GM12878 (cell line): ENCODE results near the gene THYN1. TPM values are rescaled to one million over a fixed set of nuclear protein-coding genes. Genes with fewer than 3 reads are reported as not detected.
"Not testable (repeated sequence)": the region's sequence is repeated elsewhere in the genome, so short reads cannot be mapped to it uniquely, and the experiment has no call there.

Experiments used
- ATAC-seq: fragments of 200-7000 bp; cut with Tn5 transposase; 3 replicates; pipeline ENCODE4 v1.9.1; 2020; ENCODE audit warnings: mild to moderate bottlenecking, moderate library complexity
- BruUV-seq: library from RNA; stranded (reverse); fragments of 400-500 nt; replicated peaks from 2 replicates; lab custom pipeline; 2021; lab: Mats Ljungman, UMichigan
- CTCF ChIA-PET: fragments of 300-600 bp; sonication (Branson Sonifier 250); formaldehyde crosslinking; extraction: SDS; loops from one replicate; lab custom pipeline; 2021; ENCODE audit warnings: inconsistent platforms; lab: Yijun Ruan, JAX
- POLR2A ChIA-PET: fragments of 350-600 bp; formaldehyde crosslinking; extraction: SDS; loops from one replicate; lab custom pipeline; 2021; ENCODE audit warnings: inconsistent platforms; lab: Charles Lee
- RAD21 ChIA-PET: fragments of 300-600 bp; sonication (Branson Sonifier 250); formaldehyde crosslinking; loops from one replicate; lab custom pipeline; 2023; ENCODE audit warnings: antibody characterized with exemption; ENCODE audit not compliant: unreplicated experiment; lab: Charles Lee
- SMC1A ChIA-PET: fragments of 300-600 bp; sonication (Branson Sonifier 250); formaldehyde crosslinking; loops from one replicate; lab custom pipeline; 2023; ENCODE audit not compliant: unreplicated experiment, uncharacterized antibody; lab: Charles Lee
- DNase-seq: peaks from one replicate; pipeline ENCODE4 v3.0.0-alpha.2; 2011; ENCODE audit warnings: low read depth, low spot score
- FAIRE-seq: peaks from 3 replicates; lab custom pipeline; 2011; peaks lifted over from hg19 to GRCh38; lab: Jason Lieb, UNC
- H2AFZ ChIP-seq: 2 replicates; pipeline ENCODE4 v1.6.0; 2011; ENCODE audit warnings: low read depth, low read length, control low read depth; ENCODE audit not compliant: control insufficient read depth
- H3K27ac ChIP-seq: 2 replicates; pipeline ENCODE4 v1.5.1; 2011; ENCODE audit warnings: control low read depth; ENCODE audit not compliant: control insufficient read depth, insufficient read depth
- H3K27me3 ChIP-seq, 2 experiments: replicated peaks in 1 of 2; 2 replicates each; pipeline versions ENCODE4 v1.6.0 to v1.6.1; 2011; ENCODE audit warnings: low read length in 1 of 2; ENCODE audit not compliant: control insufficient read depth in 2 of 2, insufficient read depth in 2 of 2
- H3K36me3 ChIP-seq, 2 experiments: 2 replicates each; pipeline ENCODE4 v1.5.1; 2011; ENCODE audit warnings: low read length in 1 of 2; ENCODE audit not compliant: control insufficient read depth in 2 of 2, insufficient read depth in 2 of 2
- H3K4me1 ChIP-seq: 2 replicates; pipeline ENCODE4 v1.6.1; 2011; ENCODE audit warnings: mild to moderate bottlenecking, low read length, moderate library complexity, mixed read lengths; ENCODE audit not compliant: control insufficient read depth, insufficient read depth
- H3K4me2 ChIP-seq: 2 replicates; pipeline ENCODE4 v1.6.0; 2011; ENCODE audit warnings: control low read depth; ENCODE audit not compliant: control insufficient read depth, insufficient read depth
- H3K4me3 ChIP-seq: fragments of 200-600 bp; sonication (generic); 2 replicates; pipeline ENCODE4 v1.5.1; 2016
- H3K79me2 ChIP-seq: 2 replicates; pipeline ENCODE4 v1.6.0; 2011; ENCODE audit warnings: low read length; ENCODE audit not compliant: control insufficient read depth, insufficient read depth
- H3K9ac ChIP-seq: 2 replicates; pipeline ENCODE4 v1.8.0; 2011; ENCODE audit warnings: low read length, control low read depth, mixed read lengths; ENCODE audit not compliant: control insufficient read depth, insufficient read depth
- H3K9me3 ChIP-seq: replicated peaks from 3 replicates; pipeline ENCODE4 v1.5.1; 2011; ENCODE audit warnings: mild to moderate bottlenecking, low read length; ENCODE audit not compliant: control insufficient read depth, insufficient read depth
- H4K20me1 ChIP-seq: 2 replicates; pipeline ENCODE4 v1.6.0; 2011; ENCODE audit not compliant: control insufficient read depth, insufficient read depth
- ATF7 ChIP-seq: fragments of 450-650 bp; IDR thresholded peaks from 2 replicates; pipeline ENCODE4 v1.6.1; 2016; ENCODE audit warnings: low read depth, mild to moderate bottlenecking
- BACH1 ChIP-seq: fragments of 450-650 bp; IDR thresholded peaks from 2 replicates; pipeline ENCODE4 v1.6.1; 2017; ENCODE audit warnings: mild to moderate bottlenecking, borderline replicate concordance
- DPF2 ChIP-seq: fragments of 450-650 bp; IDR thresholded peaks from 2 replicates; pipeline ENCODE4 v1.6.1; 2017; ENCODE audit warnings: mild to moderate bottlenecking
- HDAC6 ChIP-seq: fragments of 200-600 bp; sonication (generic); IDR thresholded peaks from one replicate; pipeline ENCODE4 v1.8.0; 2017; ENCODE audit warnings: antibody characterized with exemption; ENCODE audit not compliant: unreplicated experiment
- PAX5 ChIP-seq: IDR thresholded peaks from 2 replicates; pipeline ENCODE4 v1.6.1; 2011; ENCODE audit warnings: low read depth, low read length, borderline replicate concordance
- WGBS: methylation state at CpG from one replicate; pipeline ENCODE4 v1.1.6; 2016; ENCODE audit warnings: low lambda C conversion rate; ENCODE audit not compliant: insufficient replicate concordance, insufficient coverage; ENCODE audit errors: missing lambda C conversion rate; 5-methylcytosine and 5-hydroxymethylcytosine counted together
- in situ Hi-C: fragments of 300-500 bp; cut with MboI; formaldehyde crosslinking; loops from 9 replicates; pipeline ENCODE4 v1.14.3; 2018; ENCODE audit warnings: mixed read lengths
- intact Hi-C: fragments of 100-400 bp; cut with micrococcal nuclease; formaldehyde crosslinking; loops from one replicate; pipeline ENCODE4 v1.14.2; 2022; ENCODE audit not compliant: unreplicated experiment
- polyA plus RNA-seq, 11 experiments: library from polyadenylated mRNA; depleted of rRNA in 4 of 11; unstranded in 6 of 11; stranded (reverse) in 5 of 11; fragments of >200 nt; fragmentation: Nextera tagmentation in 4 of 11; fragmentation: Illumina TruSeq in 1 of 11; extraction: Ambion mirVana in 4 of 11; extraction: Trizol in 1 of 11; gene quantifications; 1 replicate in 1 of 11; 2 replicates in 10 of 11; pipeline versions ENCODE4 v1.2.1 to v1.2.3, GENCODE V29; 2011 to 2016; ENCODE audit warnings: inconsistent platforms in 2 of 11, missing spikeins in 2 of 11, low read depth in 1 of 11
- total RNA-seq, 4 experiments: library from RNA; depleted of rRNA in 3 of 4; stranded (reverse); fragments of >200 nt in 3 of 4; fragmentation: Illumina TruSeq in 1 of 4; extraction: Trizol in 1 of 4; gene quantifications; 2 replicates each; pipeline versions ENCODE4 v1.2.1 to v1.2.3, GENCODE V29; 2013 to 2021

The THYN1 gene
- total and polyA plus RNA-seq, 10 of the 15 experiments (the other 5 are each of a cell fraction or from before 2014, with no cell fraction given), result 45.7 to 221 (median 96.3) TPM

- POLR2A ChIA-PET, result no interaction called here
- RAD21 ChIA-PET, result no interaction called here
- ATAC-seq (no peak), FAIRE-seq (no peak), DNase-seq (no peak)
- Histone ChIP-seq H3K9me3 (no peaks in the 10 kb centered on the region), H3K27ac (no peak overlapping the region), H3K27me3 (no peaks in the 10 kb centered on the region), H3K36me3 (no peaks in the 10 kb centered on the region), H3K4me2 (no peak overlapping the region), H3K9ac (no peak overlapping the region), H3K79me2 (no peaks in the 10 kb centered on the region), H3K4me3 (no peak overlapping the region), H3K4me1 (no peaks in the 10 kb centered on the region), H4K20me1 (no peaks in the 10 kb centered on the region), H2AFZ (no peak overlapping the region)
- WGBS, result 50% methylated on average over 12 of the region's 12 CpGs
- in situ Hi-C loops (no loop called here), intact Hi-C loops (no loop called here)
- SMC1A ChIA-PET, result no interaction called here
- no peak for TF ChIP-seq HDAC6
- TF ChIP-seq BACH1, result no peak
- TF ChIP-seq DPF2, result no peak
- TF ChIP-seq ATF7, result no peak
- TF ChIP-seq PAX5, result no peak
- BruUV-seq, result no TSS peak
- CTCF ChIA-PET, result no interaction called here
Observed at GRCh38 chr11:134287561-134287960, 34.4 kb upstream of the THYN1 start.

GRCh38 chr11:134284349-134284748 is 31.2 kb upstream of the THYN1 start:
- SMC1A ChIA-PET, H2AFZ ChIP-seq, H3K4me1 ChIP-seq, H3K36me3 ChIP-seq, FAIRE-seq, RAD21 ChIA-PET, H3K9ac ChIP-seq, H3K4me3 ChIP-seq, H3K27me3 ChIP-seq, in situ Hi-C loops, CTCF ChIA-PET, H3K79me2 ChIP-seq, DNase-seq, BruUV-seq, ATAC-seq, H3K9me3 ChIP-seq, intact Hi-C loops, POLR2A ChIA-PET, H3K27ac ChIP-seq, H4K20me1 ChIP-seq, H3K4me2 ChIP-seq: not testable (repeated sequence)
- WGBS, result 45% methylated on average over 5 of the region's 5 CpGs
